GM12801 (cell line): ENCODE data around the gene UGT2B11.

Source experiments
- TF ChIP-seq, protein P1 (sequence below): IDR thresholded peaks from one replicate; pipeline ENCODE4 v1.5.1; 2011; ENCODE audit warnings: control low read depth; ENCODE audit not compliant: insufficient read length; ENCODE audit errors: extremely low read depth

The UGT2B11 gene

DNA sequence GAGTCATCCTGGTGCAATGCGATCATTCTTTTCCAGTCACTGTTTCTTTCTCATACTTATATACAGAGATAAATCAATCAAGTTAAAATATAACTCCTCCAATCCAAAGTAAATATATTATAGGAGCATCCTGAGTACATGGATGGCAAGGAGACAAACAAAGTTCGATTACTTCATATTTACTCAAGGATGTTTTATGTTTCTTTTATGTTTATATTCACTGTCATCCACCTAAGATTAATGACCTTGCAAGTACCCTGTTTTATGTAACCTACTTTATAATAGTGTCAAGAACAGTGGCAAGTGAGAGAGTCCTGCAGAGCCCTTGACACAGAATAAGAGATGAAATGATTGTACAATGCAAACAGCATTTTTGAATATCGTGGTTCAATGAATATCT is at the start of gene UGT2B11:
UGT2B11 (minus strand) TSS at position 33 of the 400 bp plus-strand sequence; CDS start at position 7, 26 bp downstream.
- TF ChIP-seq, protein P1, sequence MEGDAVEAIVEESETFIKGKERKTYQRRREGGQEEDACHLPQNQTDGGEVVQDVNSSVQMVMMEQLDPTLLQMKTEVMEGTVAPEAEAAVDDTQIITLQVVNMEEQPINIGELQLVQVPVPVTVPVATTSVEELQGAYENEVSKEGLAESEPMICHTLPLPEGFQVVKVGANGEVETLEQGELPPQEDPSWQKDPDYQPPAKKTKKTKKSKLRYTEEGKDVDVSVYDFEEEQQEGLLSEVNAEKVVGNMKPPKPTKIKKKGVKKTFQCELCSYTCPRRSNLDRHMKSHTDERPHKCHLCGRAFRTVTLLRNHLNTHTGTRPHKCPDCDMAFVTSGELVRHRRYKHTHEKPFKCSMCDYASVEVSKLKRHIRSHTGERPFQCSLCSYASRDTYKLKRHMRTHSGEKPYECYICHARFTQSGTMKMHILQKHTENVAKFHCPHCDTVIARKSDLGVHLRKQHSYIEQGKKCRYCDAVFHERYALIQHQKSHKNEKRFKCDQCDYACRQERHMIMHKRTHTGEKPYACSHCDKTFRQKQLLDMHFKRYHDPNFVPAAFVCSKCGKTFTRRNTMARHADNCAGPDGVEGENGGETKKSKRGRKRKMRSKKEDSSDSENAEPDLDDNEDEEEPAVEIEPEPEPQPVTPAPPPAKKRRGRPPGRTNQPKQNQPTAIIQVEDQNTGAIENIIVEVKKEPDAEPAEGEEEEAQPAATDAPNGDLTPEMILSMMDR = no peak

DNA sequence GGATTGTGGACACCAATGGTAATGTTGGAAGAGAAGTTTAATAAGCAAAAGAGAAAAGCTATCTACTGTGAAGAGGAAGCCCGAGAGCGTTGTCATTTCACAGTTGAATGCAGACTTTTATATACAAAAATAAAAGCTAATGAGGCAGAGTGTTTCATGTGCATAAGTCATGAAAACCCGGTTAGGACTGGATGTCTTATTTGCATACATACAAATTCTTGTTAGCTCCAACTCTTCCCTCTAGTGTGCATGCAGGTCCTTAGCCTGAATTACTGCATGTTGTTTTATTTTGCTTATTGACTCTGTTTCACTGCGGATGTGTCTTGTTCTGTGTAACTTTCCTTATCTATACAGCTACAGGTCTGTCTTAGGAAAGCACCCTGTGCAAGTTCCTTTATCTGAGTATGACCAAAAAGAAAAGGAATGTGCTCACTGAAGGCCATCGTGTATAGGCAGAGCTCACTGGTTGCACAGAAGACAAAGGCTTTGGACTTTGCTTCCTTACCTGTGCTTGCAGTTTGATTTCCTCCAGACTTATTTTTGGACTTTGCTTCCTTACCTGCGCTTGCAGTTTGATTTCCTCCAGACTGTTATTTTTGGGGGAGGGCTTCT is 25.1 kb upstream of the UGT2B11 start:
- TF ChIP-seq, protein P1 = no peak

DNA sequence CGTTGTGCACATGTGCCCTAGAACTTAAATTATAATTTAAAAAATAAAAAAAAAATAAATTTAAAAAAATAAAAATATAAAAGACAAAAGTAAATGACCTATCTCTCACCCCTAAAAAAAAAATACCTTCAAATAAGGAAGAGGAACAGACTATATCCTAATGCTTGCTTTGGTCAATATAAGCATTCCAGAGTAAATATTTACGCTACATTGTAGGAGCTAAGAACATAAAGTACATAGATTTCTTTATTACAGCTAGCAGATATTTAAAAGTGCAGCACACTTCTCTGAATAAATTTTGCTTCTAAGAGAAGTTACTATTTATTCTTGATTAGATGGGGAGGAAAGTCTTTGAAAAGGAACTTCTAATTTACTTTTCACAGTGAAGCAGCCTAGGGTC is 24.5 kb upstream of the UGT2B11 start:
- TF ChIP-seq, protein P1 = no peak

DNA sequence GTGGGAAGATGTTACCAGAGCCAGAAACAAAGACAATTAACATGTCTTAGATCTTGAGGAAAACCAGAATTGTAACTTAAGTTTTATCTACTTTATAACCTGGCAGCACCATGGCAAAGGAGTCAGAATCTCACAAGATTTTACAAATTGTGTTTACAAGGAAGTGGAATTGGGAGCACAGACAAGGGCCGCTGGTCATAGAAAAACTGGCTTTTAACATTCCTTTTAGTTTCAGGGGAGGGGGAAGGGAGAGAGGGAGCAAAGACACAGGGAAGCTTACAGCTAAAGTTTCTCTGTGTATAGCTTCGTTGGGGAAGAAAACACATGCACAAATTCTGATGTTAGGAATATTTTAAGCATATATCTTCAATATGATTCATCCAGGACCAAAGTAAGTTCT is 10.3 kb upstream of the UGT2B11 start:
- TF ChIP-seq, protein P1 = no peak

DNA sequence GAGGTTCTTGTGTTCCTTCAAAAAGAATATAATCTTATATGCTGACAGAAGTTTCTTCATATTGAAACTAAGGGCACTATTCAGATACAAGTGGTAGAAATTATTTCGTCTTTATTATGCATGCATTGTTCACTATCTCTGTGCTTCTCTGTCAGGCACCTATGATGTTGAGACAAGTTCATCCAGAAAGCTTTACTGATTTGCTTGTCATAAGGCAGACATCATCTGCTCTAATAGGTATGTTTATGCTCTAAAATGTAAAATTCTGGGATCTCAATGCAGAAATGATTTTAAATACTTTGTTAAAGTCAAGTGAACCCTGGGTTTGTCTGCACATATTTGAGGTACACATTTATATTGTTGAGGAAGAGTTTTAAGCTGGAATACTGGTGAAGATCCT is 3.6 kb downstream of the UGT2B11 start:
- TF ChIP-seq, protein P1 = no peak

DNA sequence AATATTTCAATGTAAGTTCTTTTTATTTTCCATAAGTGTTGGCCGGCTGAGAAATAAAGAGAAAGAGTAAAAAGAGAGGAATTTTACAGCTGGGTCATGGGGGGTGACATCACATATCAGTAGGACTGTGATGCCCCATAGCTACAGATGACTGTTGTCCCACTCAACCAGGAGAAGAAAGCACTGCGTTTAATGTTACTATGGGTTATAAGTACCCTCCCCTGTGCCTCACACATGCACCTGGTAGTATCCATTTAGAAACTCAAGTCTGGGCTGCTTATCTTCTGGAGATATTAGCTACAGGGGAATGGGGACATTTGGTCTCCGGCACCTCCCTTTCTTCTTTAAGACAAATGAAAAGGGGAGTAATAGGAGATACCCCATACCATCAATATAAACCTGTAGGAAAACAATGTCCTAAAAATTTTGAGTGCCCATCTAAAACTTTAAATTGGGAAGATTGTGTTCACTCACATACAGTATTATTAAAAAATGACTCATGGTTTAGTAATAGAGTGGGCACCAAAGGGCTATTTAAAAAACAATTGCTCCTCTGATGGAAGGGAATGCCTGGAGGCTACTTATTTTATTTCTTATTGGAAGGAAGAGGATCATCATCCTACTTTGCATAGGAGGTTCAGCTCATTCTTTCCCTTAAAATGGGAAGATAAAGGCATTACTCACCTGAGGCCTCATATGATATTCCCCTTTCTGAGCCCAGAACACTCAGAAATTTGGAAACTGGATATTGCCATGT is 18.2 kb downstream of the UGT2B11 start:
- TF ChIP-seq, protein P1 = no peak

DNA sequence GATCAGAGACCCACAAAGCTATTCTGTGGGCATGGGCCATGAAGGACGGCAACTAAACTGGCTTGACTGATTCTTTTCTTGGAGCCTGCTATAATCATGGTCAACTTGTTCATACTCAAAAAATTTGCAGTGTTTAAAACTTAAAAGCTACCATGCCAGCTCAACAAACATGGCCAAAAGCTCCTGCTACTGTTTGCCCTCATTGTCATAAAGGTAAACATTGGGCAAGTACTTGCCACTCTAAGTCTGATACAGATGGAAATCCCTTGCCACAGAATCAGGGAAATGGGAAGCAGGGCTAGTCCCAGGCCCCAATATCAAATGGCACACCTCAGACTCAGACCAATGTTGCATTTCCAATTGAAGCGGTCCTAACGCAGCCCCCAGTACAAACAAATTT is 20.4 kb downstream of the UGT2B11 start:
- TF ChIP-seq, protein P1 = no peak
